ENCODE measurements around the gene RIPOR3. TPM values are rescaled to one million over a fixed set of nuclear protein-coding genes. Genes with fewer than 3 reads are reported as not detected.
"Not testable (repeated sequence)": the region's sequence is repeated elsewhere in the genome, so short reads cannot be mapped to it uniquely, and the experiment has no call there.

RIPOR3 gene
- total RNA-seq, 1 experiment from 2014 or later, result 7.4 TPM

- DNase-seq (ENCODE audit: low spot score), result no peak
- in situ Hi-C loops (cut with HindIII; ENCODE audit: low sequenced_read_pairs), result no loop called here
These were observed 18.3 kb upstream of the RIPOR3 start for GRCh38 chr20:50709636-50709973.

DNA sequence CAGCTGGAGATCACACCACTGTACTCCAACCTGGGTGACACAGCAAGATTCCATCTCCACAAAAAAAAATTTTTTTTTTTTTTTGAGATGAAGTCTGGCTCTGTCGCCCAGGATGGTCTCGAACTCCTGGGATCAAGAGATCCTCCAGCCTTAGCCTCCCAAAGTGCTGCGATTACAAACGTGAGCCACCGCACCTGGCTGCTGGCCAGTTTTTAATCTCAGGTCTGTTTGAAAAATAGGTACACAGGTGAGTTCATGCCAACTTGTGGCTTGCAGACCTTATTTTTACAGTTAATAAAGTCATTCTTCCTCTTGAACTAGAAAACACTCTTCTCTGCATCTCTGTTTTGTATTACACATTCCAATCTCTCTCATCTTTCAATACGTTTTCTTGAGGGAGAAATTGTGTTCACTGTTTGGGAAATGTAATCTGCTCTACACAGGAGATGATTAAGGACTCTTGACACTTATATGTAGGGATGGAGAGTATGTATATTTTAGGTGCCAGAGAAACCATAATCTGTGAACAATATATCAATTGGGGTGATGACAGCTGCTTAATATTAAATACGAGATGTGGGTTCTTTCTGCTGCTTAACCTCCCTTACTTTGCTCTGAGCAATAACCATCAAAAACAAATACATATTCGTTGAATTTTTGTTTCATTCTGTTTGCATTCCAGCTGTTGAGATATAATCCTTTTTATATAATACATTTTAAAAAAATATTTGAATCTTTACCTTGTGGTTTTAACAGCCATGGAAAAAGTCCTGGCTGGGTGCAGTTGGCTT lies 17.7 kb upstream of the RIPOR3 start:
- in situ Hi-C loops (cut with HindIII; ENCODE audit: low sequenced_read_pairs), result no loop called here
- DNase-seq (ENCODE audit: low spot score), result no peak

- in situ Hi-C loops (cut with HindIII; ENCODE audit: low sequenced_read_pairs), result no loop called here
These were observed 13.6 kb upstream of the RIPOR3 start for GRCh38 chr20:50704971-50705370.

DNA sequence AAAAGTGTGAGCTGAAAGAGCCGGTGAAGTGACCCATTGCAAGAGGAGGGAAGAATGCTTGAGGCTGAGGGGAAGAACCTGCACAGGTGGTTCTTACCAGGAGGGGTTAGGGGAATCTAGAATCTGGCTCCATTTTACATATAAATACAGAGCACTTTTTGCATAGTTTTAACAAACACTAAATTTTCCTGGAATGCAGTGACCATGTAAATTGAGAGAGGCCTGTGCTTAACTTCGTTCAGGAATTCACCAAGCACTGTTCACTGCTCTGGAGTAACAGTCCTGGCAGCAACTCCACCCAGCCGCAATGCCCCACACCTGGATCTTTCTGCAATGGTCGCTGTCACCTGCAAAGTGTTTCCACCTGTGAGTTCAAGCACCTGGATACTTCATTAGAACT lies 13.2 kb upstream of the RIPOR3 start:
- no peak for DNase-seq (ENCODE audit: low spot score)
- in situ Hi-C loops (cut with HindIII; ENCODE audit: low sequenced_read_pairs), result no loop called here

More at GRCh38 chr20:50704971-50705370, 13.6 kb upstream of the RIPOR3 start:
- no peak for DNase-seq (ENCODE audit: low spot score)

DNA sequence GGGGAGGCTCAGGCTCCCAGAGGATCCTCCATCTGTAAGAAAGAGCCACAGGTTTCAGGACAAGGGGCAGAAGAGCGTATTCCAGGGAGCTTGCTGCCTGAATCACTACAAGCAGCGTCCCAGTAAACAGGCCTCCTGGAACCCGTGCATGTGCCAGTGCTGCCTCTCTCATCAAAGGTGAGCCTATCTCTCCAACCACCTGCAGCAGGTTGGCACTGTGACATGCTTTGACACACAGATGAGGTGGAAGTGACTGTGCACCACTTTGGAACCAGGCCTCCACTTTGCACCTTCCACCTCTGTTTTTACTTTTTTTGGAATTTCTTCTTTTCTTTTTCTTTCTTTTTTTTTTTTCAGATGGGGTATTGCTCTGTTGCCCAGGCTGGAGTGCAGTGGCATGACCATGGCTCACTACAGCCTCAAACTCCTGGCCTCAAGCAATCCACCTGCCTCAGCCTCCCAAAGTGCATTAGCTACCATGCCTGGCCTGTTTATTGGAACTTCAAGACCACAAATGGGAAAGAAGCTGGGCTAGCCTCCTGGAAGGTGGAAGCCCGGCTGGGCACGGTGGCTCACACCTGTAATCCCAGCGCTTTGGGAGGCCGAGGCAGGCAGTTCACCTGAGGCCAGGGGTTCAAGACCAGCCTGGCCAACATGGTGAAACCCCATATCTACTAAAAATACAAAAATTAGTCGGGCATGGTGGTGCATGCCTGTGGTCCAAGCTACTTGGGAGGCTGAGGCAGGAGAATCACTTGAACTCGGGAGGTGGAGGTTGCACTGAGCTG lies 12.5 kb upstream of the RIPOR3 start:
- DNase-seq (ENCODE audit: low spot score); in situ Hi-C loops (cut with HindIII; ENCODE audit: low sequenced_read_pairs): not testable (repeated sequence)

DNA sequence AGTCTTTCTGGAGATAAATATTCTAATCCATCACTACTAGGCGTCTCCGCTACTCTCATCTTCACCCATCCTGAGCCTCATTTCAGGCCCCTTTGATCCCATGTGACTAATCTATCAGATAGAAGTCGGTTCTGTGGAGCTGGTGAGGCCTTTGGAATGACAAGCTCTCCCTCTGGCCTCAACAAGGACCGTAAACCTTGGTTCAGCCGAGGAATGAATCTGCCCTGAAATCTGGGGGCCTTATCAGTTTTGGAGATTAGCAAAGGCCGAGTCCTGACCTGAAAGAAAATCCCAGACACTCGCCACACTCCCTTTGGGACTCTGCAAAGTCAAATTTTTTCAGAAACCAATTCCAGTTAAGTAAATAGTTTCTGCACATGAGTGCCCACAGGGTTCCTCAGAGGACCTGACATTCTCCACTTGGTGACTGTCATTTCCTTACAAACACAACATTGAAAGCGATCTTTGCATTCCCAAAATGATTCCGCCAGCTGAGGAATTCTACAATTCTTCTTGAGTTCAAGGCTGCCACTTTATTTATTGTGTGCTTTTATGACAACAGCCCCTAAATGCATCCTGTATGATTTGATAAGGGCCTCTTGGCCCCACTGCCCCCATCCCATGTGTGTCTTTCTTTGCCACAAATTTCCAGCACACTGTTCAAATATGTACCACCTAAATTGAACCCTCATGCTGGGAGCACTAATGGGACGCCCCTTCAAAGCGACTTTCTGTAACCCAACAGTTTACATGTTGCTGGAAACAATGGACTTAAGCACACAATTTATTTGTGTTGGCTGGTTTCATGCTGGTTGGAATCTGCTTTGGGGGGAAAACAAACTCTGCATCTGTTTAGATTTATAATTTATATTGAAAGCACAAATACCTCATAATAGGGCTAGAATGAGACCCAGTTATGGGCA lies 10.0 kb upstream of the RIPOR3 start:
- DNase-seq (ENCODE audit: low spot score), result no peak
- in situ Hi-C loops (cut with HindIII; ENCODE audit: low sequenced_read_pairs), result no loop called here

GRCh38 chr20:50699688-50700087 lies 8.3 kb upstream of the RIPOR3 start:
- in situ Hi-C loops (cut with HindIII; ENCODE audit: low sequenced_read_pairs), result loop anchor here (5.0 kb wide), 1 partner anchor 38 kb away; no protein-coding TSS in a partner anchor
- DNase-seq (ENCODE audit: low spot score), result no peak

- in situ Hi-C loops (cut with HindIII; ENCODE audit: low sequenced_read_pairs), result loop anchor here (5.0 kb wide), 1 partner anchor 39 kb away; no protein-coding TSS in a partner anchor
- not testable (repeated sequence) for DNase-seq (ENCODE audit: low spot score)
These were observed 6.9 kb upstream of the RIPOR3 start for GRCh38 chr20:50698255-50698654.

GRCh38 chr20:50695135-50695872 lies 4.0 kb upstream of the RIPOR3 start:
- in situ Hi-C loops (cut with HindIII; ENCODE audit: low sequenced_read_pairs), result loop anchor here (5.0 kb wide), 1 partner anchor 42 kb away; no protein-coding TSS in a partner anchor
- no peak for DNase-seq (ENCODE audit: low spot score)

- DNase-seq (ENCODE audit: low spot score), result no peak
These were observed 3.2 kb upstream of the RIPOR3 start for GRCh38 chr20:50694379-50695134.

DNA sequence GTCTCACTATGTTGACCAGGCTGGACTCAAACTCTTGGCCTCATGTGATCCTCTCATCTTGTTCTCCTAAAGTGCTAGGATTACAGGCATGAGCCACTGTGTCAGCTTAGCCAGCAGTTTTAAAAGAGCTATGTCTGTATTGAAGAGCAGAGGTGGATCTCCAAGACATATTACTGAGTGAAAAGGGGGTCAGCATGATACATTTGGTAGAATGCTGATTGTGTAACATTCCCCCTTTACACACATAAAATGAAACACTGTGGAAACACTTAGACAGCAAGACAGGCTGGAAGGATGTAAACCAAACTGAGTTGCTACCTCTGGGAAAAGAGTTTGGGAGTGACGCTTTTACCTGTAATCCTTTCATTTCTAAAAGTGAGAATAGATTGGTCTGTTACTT lies 1.7 kb upstream of the RIPOR3 start:
- DNase-seq (ENCODE audit: low spot score), result no peak
- in situ Hi-C loops (cut with HindIII; ENCODE audit: low sequenced_read_pairs), result no loop called here

More at GRCh38 chr20:50694379-50695134, 3.2 kb upstream of the RIPOR3 start:
- in situ Hi-C loops (cut with HindIII; ENCODE audit: low sequenced_read_pairs), result loop anchor here (5.0 kb wide), 1 partner anchor 43 kb away; no protein-coding TSS in a partner anchor

DNA sequence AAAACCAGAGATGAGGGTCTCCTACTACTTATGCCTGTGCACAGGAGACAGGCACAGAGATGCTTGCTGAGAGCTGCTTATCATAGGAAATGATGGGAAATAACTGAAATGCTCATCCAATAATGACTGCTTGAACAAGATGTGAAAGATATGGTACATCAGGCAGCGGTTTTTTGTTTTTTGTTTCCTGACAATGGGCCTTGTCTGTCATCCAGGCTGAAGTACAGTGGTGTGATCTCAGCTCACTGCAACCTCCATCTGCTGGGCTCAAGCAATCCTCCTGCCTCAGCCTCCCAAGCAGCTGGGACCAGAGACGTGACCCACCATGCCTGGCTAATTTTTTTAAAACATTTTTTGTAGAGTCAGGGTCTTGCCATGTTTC lies 1.2 kb upstream of the RIPOR3 start:
- in situ Hi-C loops (cut with HindIII; ENCODE audit: low sequenced_read_pairs), result no loop called here
- DNase-seq (ENCODE audit: low spot score), result no peak

GRCh38 chr20:50691573-50692551 lies 520 bp upstream of the RIPOR3 start:
- in situ Hi-C loops (cut with HindIII; ENCODE audit: low sequenced_read_pairs), result no loop called here
- DNase-seq (ENCODE audit: low spot score), result no peak

DNA sequence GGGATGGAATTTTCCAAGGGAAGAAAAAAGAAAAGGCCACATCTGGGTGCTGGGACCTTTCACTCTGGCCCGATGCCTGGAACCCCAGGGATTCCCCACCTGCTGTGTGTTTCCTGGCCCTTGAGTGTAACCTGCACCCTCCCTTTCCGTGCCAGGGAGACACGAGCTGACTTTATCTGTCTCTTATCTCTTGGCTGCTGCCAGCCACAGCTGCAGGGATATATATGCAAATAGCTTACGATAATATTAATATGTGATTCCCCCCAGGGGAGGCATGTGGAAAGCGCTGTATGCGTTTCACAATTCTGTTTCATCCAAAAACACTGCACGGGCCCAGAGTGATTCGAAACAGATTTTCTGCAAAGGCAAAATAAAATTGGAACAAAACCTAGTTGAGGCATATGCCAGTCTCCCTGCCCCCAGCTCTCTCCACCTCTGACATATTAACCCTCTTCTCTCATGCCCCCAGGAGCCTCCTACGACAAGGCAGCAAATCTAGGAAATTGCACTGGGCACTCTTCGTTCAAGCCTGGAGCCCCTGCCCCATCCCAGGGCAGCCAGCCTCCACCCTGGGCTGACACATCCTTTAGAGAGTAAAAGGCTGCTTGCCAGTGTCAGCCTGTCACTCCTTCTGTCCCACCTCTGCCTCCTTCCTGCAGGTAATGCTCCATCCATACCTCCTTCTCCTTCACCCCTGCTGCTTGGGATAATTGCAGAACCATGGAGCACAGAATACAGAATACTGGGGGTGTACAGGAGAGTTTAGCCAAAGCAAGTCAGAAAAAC lies 1.3 kb downstream of the RIPOR3 start:
- DNase-seq (ENCODE audit: low spot score), result no peak
- in situ Hi-C loops (cut with HindIII; ENCODE audit: low sequenced_read_pairs), result no loop called here

DNA sequence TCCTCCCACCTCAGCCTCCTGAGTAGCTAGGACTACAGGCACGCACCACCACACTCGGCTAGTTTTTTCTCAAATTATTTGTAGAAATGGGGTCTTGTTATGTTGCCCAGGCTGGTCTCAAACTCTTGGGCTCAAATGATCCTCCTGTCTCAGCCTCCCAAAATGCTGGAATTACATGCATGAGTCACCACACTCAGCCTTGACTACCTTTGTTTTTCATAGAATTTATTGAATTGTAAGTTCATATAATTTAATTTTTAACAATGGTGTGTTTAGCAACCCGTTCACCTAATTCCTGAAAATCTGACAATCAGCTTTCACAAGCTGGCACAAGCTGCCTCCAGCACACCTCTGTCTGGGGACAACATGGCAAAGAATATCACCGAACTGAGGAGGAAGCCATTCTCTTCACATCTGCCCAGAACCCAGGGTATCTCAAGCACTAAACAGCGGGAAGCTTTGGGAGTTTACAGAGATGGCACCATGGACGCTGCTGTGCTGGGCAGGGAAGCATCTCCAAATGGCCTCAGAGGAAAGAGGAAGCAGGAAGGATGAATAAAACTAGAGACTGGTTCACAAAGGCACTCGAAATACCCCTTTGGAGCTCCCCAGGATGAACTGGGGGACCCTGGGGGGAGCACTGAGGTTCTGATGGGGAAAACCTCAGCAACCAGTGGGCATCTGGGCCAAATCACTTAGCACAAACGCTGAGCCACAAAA lies 2.9 kb downstream of the RIPOR3 start:
- no peak for DNase-seq (ENCODE audit: low spot score)

DNA sequence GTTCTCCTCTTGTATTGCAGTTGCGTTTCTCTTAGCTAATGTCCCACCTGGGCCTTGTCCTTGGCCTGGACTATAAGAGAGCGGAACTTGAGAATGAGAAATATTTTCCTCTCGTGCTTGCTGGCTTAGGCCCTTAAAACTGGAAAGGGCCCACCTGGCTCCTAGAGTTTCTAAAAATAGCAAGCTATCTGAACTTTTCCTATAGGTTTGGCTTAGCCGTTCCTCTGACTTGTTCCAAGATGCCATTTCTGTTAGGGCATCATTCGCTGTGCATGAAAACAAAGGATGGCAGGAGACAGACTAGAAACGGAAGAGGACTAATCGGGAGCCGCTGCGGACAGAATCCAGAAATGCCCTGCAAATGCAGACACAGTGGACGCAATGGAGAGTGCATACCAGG lies 4.5 kb downstream of the RIPOR3 start:
- in situ Hi-C loops (cut with HindIII; ENCODE audit: low sequenced_read_pairs), result no loop called here

More for the DNA sequence above, 2.9 kb downstream of the RIPOR3 start:
- in situ Hi-C loops (cut with HindIII; ENCODE audit: low sequenced_read_pairs), result no loop called here

More for the DNA sequence above, 4.5 kb downstream of the RIPOR3 start:
- DNase-seq (ENCODE audit: low spot score), result no peak
